Left ventricle myocardium inferior (tissue), 1 donor: ENCODE measurements around the gene THADA. TPM values are rescaled to one million over a fixed set of nuclear protein-coding genes. Genes with fewer than 3 reads are reported as not detected.

ENCODE experiments used
- DNase-seq: peaks from one replicate; pipeline ENCODE4 v3.0.0-alpha.2; 2020
- H3K27ac ChIP-seq: fragments of 200-600 bp; replicated peaks from 2 replicates; pipeline ENCODE4 v1.8.0; 2021
- H3K27me3 ChIP-seq: fragments of 200-600 bp; 2 replicates; pipeline ENCODE4 v1.8.0; 2021; ENCODE audit warnings: low read depth
- H3K36me3 ChIP-seq: fragments of 200-600 bp; 2 replicates; pipeline ENCODE4 v1.8.0; 2021
- H3K4me1 ChIP-seq: fragments of 200-600 bp; 2 replicates; pipeline ENCODE4 v1.8.0; 2021
- H3K4me3 ChIP-seq: fragments of 200-600 bp; 2 replicates; pipeline ENCODE4 v1.8.0; 2021; ENCODE audit warnings: mild to moderate bottlenecking, moderate library complexity
- H3K9me3 ChIP-seq: fragments of 200-600 bp; replicated peaks from 2 replicates; pipeline ENCODE4 v1.8.0; 2021
- intact Hi-C: fragments of 100-400 bp; cut with micrococcal nuclease; formaldehyde crosslinking; loops from one replicate; pipeline ENCODE4 v1.11.0; 2022
- total RNA-seq: library from RNA; stranded (reverse); fragmentation: NEBNext Ultra II Directional; extraction: Animal tissue kit (Norgen Biotek cat#: 25700); gene quantifications from one replicate; pipeline ENCODE4 v1.2.1, GENCODE V29; 2021
- TF ChIP-seq, protein P1 (sequence below): fragments of 200-600 bp; IDR thresholded peaks from 2 replicates; pipeline ENCODE4 v1.8.0; 2021; ENCODE audit warnings: antibody characterized with exemption, mild to moderate bottlenecking, borderline replicate concordance
- donor health status: DM: no; HTN: yes; CAD: no; lungs with severe emphysema.

THADA gene
- total RNA-seq, 1 donor from 2014 or later = 15.4 TPM

DNA sequence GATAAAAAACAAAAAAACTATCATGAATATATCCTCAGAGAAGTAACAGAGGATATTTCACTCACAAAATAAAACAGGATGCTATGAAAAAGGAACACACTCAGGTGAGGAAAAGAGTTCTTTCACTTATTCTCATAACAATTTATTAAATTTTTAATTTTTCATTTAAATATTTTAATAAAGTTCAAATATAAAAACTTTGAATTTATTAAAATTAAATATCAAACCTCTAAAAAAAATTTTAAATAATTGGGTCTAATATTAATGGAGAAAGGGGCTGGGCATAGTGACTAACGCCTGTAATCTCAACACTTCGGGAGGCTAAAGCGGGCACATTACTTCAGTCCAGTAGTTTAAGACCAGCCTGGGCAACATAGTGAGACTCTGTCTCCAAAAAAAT lies 10.1 kb downstream of the THADA start:
- Histone ChIP-seq H3K36me3 (peaks cover 88% of the 10 kb centered on the region), H3K9me3 (no peaks in the 10 kb centered on the region), H3K4me1 (no peaks in the 10 kb centered on the region), H3K27me3 (no peaks in the 10 kb centered on the region), H3K27ac (no peak overlapping the region), H3K4me3 (no peak overlapping the region)
- no peak for DNase-seq
- intact Hi-C loops = no loop called here
- TF ChIP-seq, protein P1, sequence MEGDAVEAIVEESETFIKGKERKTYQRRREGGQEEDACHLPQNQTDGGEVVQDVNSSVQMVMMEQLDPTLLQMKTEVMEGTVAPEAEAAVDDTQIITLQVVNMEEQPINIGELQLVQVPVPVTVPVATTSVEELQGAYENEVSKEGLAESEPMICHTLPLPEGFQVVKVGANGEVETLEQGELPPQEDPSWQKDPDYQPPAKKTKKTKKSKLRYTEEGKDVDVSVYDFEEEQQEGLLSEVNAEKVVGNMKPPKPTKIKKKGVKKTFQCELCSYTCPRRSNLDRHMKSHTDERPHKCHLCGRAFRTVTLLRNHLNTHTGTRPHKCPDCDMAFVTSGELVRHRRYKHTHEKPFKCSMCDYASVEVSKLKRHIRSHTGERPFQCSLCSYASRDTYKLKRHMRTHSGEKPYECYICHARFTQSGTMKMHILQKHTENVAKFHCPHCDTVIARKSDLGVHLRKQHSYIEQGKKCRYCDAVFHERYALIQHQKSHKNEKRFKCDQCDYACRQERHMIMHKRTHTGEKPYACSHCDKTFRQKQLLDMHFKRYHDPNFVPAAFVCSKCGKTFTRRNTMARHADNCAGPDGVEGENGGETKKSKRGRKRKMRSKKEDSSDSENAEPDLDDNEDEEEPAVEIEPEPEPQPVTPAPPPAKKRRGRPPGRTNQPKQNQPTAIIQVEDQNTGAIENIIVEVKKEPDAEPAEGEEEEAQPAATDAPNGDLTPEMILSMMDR = no peak

DNA sequence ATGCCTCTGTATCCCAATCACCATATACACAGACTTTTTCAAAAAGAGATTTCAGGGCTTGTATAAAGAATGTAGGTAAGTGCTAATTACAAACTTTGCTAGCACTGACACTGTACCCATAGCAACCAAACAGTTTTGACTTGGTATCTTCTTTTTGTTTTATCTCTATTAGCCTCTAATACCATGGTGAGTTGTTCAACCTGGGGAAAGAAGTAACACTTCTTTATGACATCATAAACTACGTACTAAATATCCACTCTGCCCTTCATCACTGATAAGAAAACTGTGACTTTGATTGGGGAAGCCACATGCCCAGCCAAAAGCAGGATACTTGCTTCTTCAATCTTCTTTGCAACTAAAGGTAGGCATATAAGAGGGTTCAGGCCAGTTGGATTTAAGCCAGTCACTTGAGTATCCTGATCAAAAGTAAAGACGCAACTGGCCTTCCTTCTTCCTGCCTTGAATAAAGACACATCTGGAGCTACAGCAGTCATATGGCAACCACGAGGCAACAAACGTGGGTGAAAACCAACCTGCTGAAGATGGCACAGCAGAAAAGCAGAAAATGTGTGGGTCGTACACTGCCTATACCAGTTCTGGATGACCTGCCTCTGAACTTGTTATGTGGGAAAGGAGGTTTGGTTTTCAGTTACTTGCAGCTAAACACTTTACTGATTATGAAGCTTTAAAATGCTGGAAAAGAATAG lies 16.4 kb downstream of the THADA start:
- intact Hi-C loops = loop anchor here (10.0 kb wide), 1 partner anchor 755 kb away; no protein-coding TSS in a partner anchor
- DNase-seq = no peak
- no peaks in the 10 kb centered on the region for H3K9me3 ChIP-seq
- H3K4me3 ChIP-seq = no peak overlapping the region
- peaks cover 89% of the 10 kb centered on the region for H3K36me3 ChIP-seq
- H3K4me1 ChIP-seq = peaks cover 5% of the 10 kb centered on the region
- H3K27ac ChIP-seq = no peak overlapping the region
- H3K27me3 ChIP-seq = no peaks in the 10 kb centered on the region
- TF ChIP-seq, protein P1 = no peak

DNA sequence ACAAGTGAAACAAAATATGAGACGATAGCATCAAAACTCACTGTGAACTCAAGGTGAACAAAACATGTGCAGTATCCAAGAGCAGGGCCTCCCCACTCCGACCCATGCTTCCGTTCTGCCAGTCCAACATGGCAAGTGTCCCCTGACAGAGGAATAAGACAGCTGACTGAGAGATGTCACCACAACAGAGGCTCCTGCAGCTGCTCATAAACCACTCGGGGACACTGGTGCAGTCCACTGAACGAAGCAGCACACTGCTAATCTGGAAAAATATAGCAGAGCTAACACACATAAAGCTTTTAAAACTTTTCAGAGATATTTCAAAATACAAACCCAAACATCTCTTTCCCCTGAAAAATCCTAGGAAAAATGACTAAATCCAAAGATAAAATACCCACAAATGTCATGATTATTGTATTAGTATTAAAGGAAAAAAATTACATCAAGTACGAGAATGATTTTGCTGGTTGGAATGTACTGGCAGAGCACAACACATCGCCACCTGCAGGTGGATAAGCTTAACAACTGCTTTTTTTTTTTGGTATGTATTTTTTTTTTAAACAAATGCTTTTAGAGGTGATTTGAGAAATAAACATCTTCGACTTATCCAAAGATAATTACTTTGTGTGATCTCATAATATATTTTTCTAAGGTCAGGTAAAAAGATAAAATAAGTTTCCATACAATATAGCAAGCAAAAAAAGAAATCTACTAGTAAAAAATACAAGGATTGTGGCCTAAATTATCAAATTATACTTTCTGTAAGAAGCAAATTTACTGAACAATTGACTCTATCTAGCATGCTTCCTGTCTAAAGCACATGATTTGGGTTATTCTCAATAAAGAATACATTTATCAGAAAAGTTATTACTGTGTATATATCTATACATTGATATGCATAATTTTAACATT lies 18.6 kb downstream of the THADA start:
- intact Hi-C loops = loop anchor here (10.0 kb wide), 1 partner anchor 752 kb away; no protein-coding TSS in a partner anchor
- H3K27ac ChIP-seq = peak overlapping the region; percentile 36
- no peak for DNase-seq
- TF ChIP-seq, protein P1 = peak; percentile 77
- H3K9me3 ChIP-seq = no peaks in the 10 kb centered on the region
- peaks cover 86% of the 10 kb centered on the region for H3K36me3 ChIP-seq
- peaks cover 5% of the 10 kb centered on the region for H3K4me1 ChIP-seq
- H3K27me3 ChIP-seq = no peaks in the 10 kb centered on the region
- no peak overlapping the region for H3K4me3 ChIP-seq

DNA sequence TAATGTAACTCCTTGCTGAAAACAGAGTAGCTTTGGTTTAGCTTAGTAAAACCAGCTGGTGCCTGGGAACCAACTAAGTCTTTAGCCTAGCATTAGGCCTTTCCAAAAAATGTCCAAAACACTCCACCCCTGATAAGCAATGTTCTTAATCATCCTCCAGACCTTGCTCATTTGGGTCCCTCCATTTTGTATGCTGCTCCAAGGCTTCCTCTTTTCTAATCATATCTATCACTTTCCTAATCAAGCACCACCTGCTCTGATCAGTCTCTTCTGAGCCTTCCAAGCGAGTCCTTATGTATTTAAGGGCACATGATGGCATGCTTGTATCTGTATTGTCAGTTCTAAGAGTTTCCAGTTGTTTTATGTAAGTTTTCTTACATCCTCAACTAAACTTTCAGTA lies 23.6 kb downstream of the THADA start:
- Histone ChIP-seq H3K4me1 (peaks cover 5% of the 10 kb centered on the region), H3K27me3 (no peaks in the 10 kb centered on the region), H3K27ac (no peak overlapping the region), H3K36me3 (peaks cover 85% of the 10 kb centered on the region), H3K9me3 (no peaks in the 10 kb centered on the region), H3K4me3 (no peak overlapping the region)
- TF ChIP-seq, protein P1 = no peak
- no peak for DNase-seq
- intact Hi-C loops = loop anchor here (10.0 kb wide), 1 partner anchor 747 kb away; no protein-coding TSS in a partner anchor

DNA sequence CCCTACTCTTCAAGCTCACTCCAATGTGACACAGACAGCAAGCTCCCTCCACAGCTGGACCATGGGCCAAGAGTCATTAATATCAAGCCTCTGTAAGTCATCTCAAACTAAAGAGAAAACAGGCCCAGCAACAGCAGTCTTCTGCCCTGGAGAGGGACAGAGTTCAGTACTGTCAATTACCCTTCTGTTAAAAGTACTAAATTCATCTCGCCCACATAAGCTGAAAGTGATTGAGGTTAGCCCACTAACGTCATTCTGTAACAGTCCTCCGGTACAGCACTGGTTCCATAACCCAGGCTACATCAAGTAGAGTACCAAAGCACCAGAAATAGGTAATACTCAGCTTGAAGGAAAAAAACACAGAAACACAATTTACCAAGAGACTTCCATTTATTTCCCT lies 25.9 kb downstream of the THADA start:
- intact Hi-C loops = loop anchor here (10.0 kb wide), 1 partner anchor 745 kb away; no protein-coding TSS in a partner anchor
- Histone ChIP-seq H3K36me3 (peaks cover 79% of the 10 kb centered on the region), H3K9me3 (no peaks in the 10 kb centered on the region), H3K4me1 (no peaks in the 10 kb centered on the region), H3K27ac (no peak overlapping the region), H3K27me3 (no peaks in the 10 kb centered on the region), H3K4me3 (no peak overlapping the region)
- no peak for DNase-seq
- TF ChIP-seq, protein P1 = no peak
